Measurements from ENCODE around the gene OR6S1.
"Not testable (repeated sequence)": the region's sequence is repeated elsewhere in the genome, so short reads cannot be mapped to it uniquely, and the experiment has no call there.

OR6S1 gene

GRCh38 chr14:20614038-20614840, 27.3 kb downstream of the OR6S1 start:
- DNase-seq: peak in 1 of 10 donors; percentile 68
- intact Hi-C loops (cut with DNase I): no loop called here

- intact Hi-C loops (cut with DNase I): loop anchor here (1.0 kb wide), 1 partner anchor 270 kb away; the partner anchor contains the start of gene PARP2
- peak; percentile 59 to 97 (median 67) for DNase-seq
Measured at GRCh38 chr14:20613094-20614037, 28.1 kb downstream of the OR6S1 start.

- DNase-seq: no peak
- intact Hi-C loops (cut with DNase I): no loop called here
Measured at GRCh38 chr14:20612403-20612802, 29.1 kb downstream of the OR6S1 start.

- DNase-seq: no peak
- intact Hi-C loops (cut with DNase I): loop anchor here (1.0 kb wide), 1 partner anchor 19 kb away; no protein-coding TSS in a partner anchor
Measured at GRCh38 chr14:20611277-20611676, 30.2 kb downstream of the OR6S1 start.

- peak; percentile 64 to 97 (median 78) for DNase-seq
- intact Hi-C loops (cut with DNase I): no loop called here
Measured at GRCh38 chr14:20610002-20610765, 31.3 kb downstream of the OR6S1 start.

GRCh38 chr14:20609215-20610001, 32.1 kb downstream of the OR6S1 start:
- peak in 9 of 10 donors; percentile 23 to 93 (median 59) for DNase-seq
- intact Hi-C loops (cut with DNase I): loop anchor here (1.0 to 5.0 kb wide), 4 partner anchors 78 to 282 kb away; partner anchors contain the start of genes PIP4P1 and TEP1

- intact Hi-C loops (cut with DNase I): loop anchor here (1.0 to 5.0 kb wide), 4 partner anchors 77 to 281 kb away; partner anchors contain the start of genes PIP4P1 and TEP1
- no peak for DNase-seq
Measured at GRCh38 chr14:20608383-20609110, 32.9 kb downstream of the OR6S1 start.

- intact Hi-C loops (cut with DNase I): loop anchor here (2.0 to 5.0 kb wide), 2 partner anchors 145 to 195 kb away; partner anchors contain the start of genes PIP4P1 and TEP1
- DNase-seq: no peak
Measured at GRCh38 chr14:20607617-20608016, 33.9 kb downstream of the OR6S1 start.

- intact Hi-C loops (cut with DNase I): loop anchor here (5.0 kb wide), 1 partner anchor 145 kb away; the partner anchor contains the start of gene PIP4P1
Measured at GRCh38 chr14:20606902-20607242, 34.6 kb downstream of the OR6S1 start.

GRCh38 chr14:20606190-20606901, 35.1 kb downstream of the OR6S1 start:
- intact Hi-C loops (cut with DNase I): loop anchor here (5.0 kb wide), 1 partner anchor 144 kb away; the partner anchor contains the start of gene PIP4P1
- DNase-seq: peak in 1 of 10 donors; percentile 28

More at GRCh38 chr14:20606902-20607242, 34.6 kb downstream of the OR6S1 start:
- no peak for DNase-seq

- DNase-seq: peak in 1 of 10 donors; percentile 70
- intact Hi-C loops (cut with DNase I): no loop called here
Measured at GRCh38 chr14:20603813-20604690, 37.4 kb downstream of the OR6S1 start.

GRCh38 chr14:20602583-20602982, 38.9 kb downstream of the OR6S1 start:
- peak in 1 of 10 donors; percentile 34 for DNase-seq
- intact Hi-C loops (cut with DNase I): no loop called here

- intact Hi-C loops (cut with DNase I): no loop called here
- peak in 1 of 10 donors; percentile 75 for DNase-seq
Measured at GRCh38 chr14:20601522-20601921, 40.0 kb downstream of the OR6S1 start.

GRCh38 chr14:20597108-20597507, 44.4 kb downstream of the OR6S1 start:
- DNase-seq: no peak
- intact Hi-C loops (cut with DNase I): no loop called here

GRCh38 chr14:20595726-20596125, 45.8 kb downstream of the OR6S1 start:
- intact Hi-C loops (cut with DNase I); DNase-seq: not testable (repeated sequence)

- intact Hi-C loops (cut with DNase I): no loop called here
- no peak for DNase-seq
Measured at GRCh38 chr14:20592574-20592973, 48.9 kb downstream of the OR6S1 start.

- DNase-seq: no peak
- intact Hi-C loops (cut with DNase I): no loop called here
Measured at GRCh38 chr14:20591235-20591634, 50.3 kb downstream of the OR6S1 start, which contains the start of gene RNASE12. RNASE12 (minus strand) TSS chr14:20591376; CDS start chr14:20590723, 653 bp downstream.

Measured in posterior cingulate gyrus (tissue), 11 donors.